ENCODE data around the gene CYBC1.
A peak's percentile ranks its signal among the peaks of the same experiment; 100 is the strongest.

CYBC1 gene

DNA sequence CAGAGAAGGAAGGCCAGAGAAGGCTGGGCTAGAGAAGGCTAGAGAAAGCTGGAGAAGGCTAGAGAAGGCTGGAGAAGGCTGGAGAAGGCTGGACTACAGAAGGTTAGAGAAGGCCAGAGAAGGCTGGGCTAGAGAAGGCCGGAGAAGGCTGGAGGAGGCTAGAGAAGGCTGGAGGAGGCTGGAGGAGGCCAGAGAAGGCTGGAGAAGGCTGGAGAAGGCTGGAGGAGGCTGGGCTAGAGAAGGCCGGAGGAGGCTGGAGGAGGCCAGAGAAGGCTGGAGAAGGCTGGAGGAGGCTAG is 25.7 kb downstream of the CYBC1 start:
- Histone ChIP-seq H3K4me1 (ENCODE audit: low read length) (no peaks in the 10 kb centered on the region; the same call in 1 of the 2 replicates), H3K36me3 (replicated peaks; ENCODE audit: insufficient read depth, low read length) (no peaks in the 10 kb centered on the region), H3K9me2 (replicated peaks; ENCODE audit: insufficient read depth, low read length) (no peaks in the 10 kb centered on the region), H3K27ac (ENCODE audit: low read length) (no peak overlapping the region), H3F3A (ENCODE audit: insufficient read depth, low read length) (peaks cover under 1% of the 10 kb centered on the region; the same call in 1 of the 2 replicates), H3K9ac (ENCODE audit: low read length) (no peak overlapping the region), H3K79me2 (ENCODE audit: low read length) (peaks cover 10% of the 10 kb centered on the region), H3K27me3 (replicated peaks; ENCODE audit: insufficient read depth, low read length) (no peaks in the 10 kb centered on the region), H3K4me3 (ENCODE audit: low read length) (no peak overlapping the region), H4K20me1 (ENCODE audit: insufficient read depth, low read length) (no peaks in the 10 kb centered on the region), H3K9me3 (replicated peaks; ENCODE audit: insufficient read depth, low read length) (no peaks in the 10 kb centered on the region), H3K4me2 (ENCODE audit: low read depth, low read length) (no peak overlapping the region), H2AFZ (ENCODE audit: low read length) (no peak overlapping the region)
- DNase-seq, result no peak
- no peak for TF ChIP-seq EZH2 (optimal IDR thresholded peaks at IDR 0.05; ENCODE audit: low read depth, low read length)
- no peak for TF ChIP-seq EZH2phosphoT487 (IDR thresholded peaks at IDR 0.05; ENCODE audit: low read length)
- TF ChIP-seq, protein P1, sequence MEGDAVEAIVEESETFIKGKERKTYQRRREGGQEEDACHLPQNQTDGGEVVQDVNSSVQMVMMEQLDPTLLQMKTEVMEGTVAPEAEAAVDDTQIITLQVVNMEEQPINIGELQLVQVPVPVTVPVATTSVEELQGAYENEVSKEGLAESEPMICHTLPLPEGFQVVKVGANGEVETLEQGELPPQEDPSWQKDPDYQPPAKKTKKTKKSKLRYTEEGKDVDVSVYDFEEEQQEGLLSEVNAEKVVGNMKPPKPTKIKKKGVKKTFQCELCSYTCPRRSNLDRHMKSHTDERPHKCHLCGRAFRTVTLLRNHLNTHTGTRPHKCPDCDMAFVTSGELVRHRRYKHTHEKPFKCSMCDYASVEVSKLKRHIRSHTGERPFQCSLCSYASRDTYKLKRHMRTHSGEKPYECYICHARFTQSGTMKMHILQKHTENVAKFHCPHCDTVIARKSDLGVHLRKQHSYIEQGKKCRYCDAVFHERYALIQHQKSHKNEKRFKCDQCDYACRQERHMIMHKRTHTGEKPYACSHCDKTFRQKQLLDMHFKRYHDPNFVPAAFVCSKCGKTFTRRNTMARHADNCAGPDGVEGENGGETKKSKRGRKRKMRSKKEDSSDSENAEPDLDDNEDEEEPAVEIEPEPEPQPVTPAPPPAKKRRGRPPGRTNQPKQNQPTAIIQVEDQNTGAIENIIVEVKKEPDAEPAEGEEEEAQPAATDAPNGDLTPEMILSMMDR (IDR thresholded peaks at IDR 0.05; ENCODE audit: low read length), result no peak

DNA sequence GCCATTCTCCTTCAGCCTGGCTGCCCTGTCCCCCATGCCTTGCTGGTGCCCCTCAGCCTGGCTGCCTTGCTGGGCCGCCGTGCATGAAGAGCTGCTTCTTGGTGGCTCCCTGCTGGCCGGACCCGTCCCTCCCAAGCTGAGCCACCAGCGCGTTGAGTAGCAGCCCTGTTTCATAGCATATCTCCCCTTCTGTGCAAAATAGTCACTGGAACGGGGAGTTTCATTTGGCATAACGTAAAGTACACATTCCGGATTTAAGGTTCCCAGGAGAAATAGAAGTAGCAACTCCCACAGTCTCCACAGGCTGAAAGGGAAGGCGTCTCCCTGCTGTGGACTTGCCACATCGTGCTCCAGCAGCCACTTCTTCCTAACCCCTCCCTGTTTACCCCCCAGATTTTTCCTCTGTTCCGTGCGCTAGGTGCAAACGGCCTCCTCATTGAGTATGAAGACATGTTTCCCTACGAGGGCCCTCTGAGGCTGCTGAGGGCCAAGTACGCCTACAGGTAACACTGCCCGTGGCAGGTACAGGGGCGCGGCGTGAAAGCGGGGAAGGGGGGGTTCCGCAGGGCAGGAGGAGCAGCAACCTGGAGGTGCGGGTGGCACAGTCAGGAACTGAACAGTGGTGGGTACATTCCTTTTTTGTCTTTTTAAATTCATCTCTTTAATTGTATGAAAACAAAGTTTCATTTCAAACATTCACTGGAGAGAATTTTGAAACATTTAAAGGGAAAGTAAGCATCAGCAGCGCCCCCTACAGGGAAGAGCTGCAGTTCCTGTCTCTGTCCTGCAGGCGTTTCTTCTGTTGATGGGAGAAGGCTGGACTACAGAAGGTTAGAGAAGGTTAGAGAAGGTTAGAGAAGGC is 26.3 kb downstream of the CYBC1 start:
- no peak overlapping the region for H3K4me3 ChIP-seq (ENCODE audit: low read length)
- no peaks in the 10 kb centered on the region for H4K20me1 ChIP-seq (ENCODE audit: insufficient read depth, low read length)
- peaks cover 6% of the 10 kb centered on the region for H3F3A ChIP-seq (ENCODE audit: insufficient read depth, low read length)
- TF ChIP-seq, protein P1 (IDR thresholded peaks at IDR 0.05; ENCODE audit: low read length), result peak; percentile 76
- no peak for TF ChIP-seq EZH2 (optimal IDR thresholded peaks at IDR 0.05; ENCODE audit: low read depth, low read length)
- H3K9me3 ChIP-seq (replicated peaks; ENCODE audit: insufficient read depth, low read length), result no peaks in the 10 kb centered on the region
- H3K36me3 ChIP-seq (replicated peaks; ENCODE audit: insufficient read depth, low read length), result no peaks in the 10 kb centered on the region
- no peak overlapping the region for H3K4me2 ChIP-seq (ENCODE audit: low read depth, low read length)
- peaks cover 12% of the 10 kb centered on the region for H3K79me2 ChIP-seq (ENCODE audit: low read length)
- H3K4me1 ChIP-seq (ENCODE audit: low read length), result no peaks in the 10 kb centered on the region; the same call in 1 of the 2 replicates
- peak; percentile 56 for DNase-seq
- no peak overlapping the region for H3K9ac ChIP-seq (ENCODE audit: low read length)
- H3K27me3 ChIP-seq (replicated peaks; ENCODE audit: insufficient read depth, low read length), result no peaks in the 10 kb centered on the region
- no peaks in the 10 kb centered on the region for H3K9me2 ChIP-seq (replicated peaks; ENCODE audit: insufficient read depth, low read length)
- no peak overlapping the region for H3K27ac ChIP-seq (ENCODE audit: low read length)
- H2AFZ ChIP-seq (ENCODE audit: low read length), result no peak overlapping the region

DNA sequence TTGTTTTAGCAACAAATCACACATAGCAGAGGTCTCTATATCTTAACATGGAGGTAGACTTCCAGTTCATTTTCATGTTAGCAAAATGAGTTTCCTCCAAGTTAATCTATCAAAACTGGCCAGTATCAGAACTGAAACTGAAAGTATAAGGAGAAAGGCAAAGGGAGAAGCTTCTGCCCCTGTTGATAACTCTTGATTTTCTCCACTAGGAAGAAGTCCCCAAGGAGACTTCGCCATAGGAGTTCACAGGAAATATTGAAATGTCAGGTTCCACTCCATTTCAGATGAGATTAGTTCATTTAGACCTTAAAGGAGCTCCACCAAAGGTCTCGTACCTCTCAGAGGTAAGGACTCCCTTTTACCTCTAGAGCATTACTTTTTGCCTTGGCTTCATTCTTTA is 31.0 kb downstream of the CYBC1 start:
- peaks cover 13% of the 10 kb centered on the region for H3F3A ChIP-seq (ENCODE audit: insufficient read depth, low read length)
- H3K9me3 ChIP-seq (replicated peaks; ENCODE audit: insufficient read depth, low read length), result no peaks in the 10 kb centered on the region
- H3K4me1 ChIP-seq (ENCODE audit: low read length), result no peaks in the 10 kb centered on the region; the same call in 1 of the 2 replicates
- no peaks in the 10 kb centered on the region for H3K36me3 ChIP-seq (replicated peaks; ENCODE audit: insufficient read depth, low read length)
- no peaks in the 10 kb centered on the region; the same call in 1 of the 2 replicates for H4K20me1 ChIP-seq (ENCODE audit: insufficient read depth, low read length)
- no peaks in the 10 kb centered on the region for H3K9me2 ChIP-seq (replicated peaks; ENCODE audit: insufficient read depth, low read length)
- peak overlapping the region; percentile 88 for H3K4me2 ChIP-seq (ENCODE audit: low read depth, low read length)
- peak overlapping the region; percentile 63; the same call in 1 of the 2 replicates for H3K27ac ChIP-seq (ENCODE audit: low read length)
- H3K79me2 ChIP-seq (ENCODE audit: low read length), result peaks cover 42% of the 10 kb centered on the region
- peak; percentile 62 for DNase-seq
- TF ChIP-seq, protein P1 (IDR thresholded peaks at IDR 0.05; ENCODE audit: low read length), result no peak
- TF ChIP-seq EZH2phosphoT487 (IDR thresholded peaks at IDR 0.05; ENCODE audit: low read length) (no peak), EZH2 (optimal IDR thresholded peaks at IDR 0.05; ENCODE audit: low read depth, low read length) (no peak)
- no peaks in the 10 kb centered on the region for H3K27me3 ChIP-seq (replicated peaks; ENCODE audit: insufficient read depth, low read length)
- peak overlapping the region; percentile 76 for H3K9ac ChIP-seq (ENCODE audit: low read length)
- 0 out of 2 replicates have a peak overlapping the region, but pooled peaks have one; percentile 13 for H2AFZ ChIP-seq (ENCODE audit: low read length)
- H3K4me3 ChIP-seq (ENCODE audit: low read length), result peak overlapping the region; percentile 98

Measured in MM.1S (cell line).